NCI-H226 (cell line): Measurements from ENCODE around the gene CNOT11.
"Not testable (repeated sequence)": the region's sequence is repeated elsewhere in the genome, so short reads cannot be mapped to it uniquely, and the experiment has no call there.

ENCODE experiments used
- DNase-seq: peaks from one replicate; pipeline ENCODE4 v3.0.0-alpha.2; 2015

The CNOT11 gene

DNA sequence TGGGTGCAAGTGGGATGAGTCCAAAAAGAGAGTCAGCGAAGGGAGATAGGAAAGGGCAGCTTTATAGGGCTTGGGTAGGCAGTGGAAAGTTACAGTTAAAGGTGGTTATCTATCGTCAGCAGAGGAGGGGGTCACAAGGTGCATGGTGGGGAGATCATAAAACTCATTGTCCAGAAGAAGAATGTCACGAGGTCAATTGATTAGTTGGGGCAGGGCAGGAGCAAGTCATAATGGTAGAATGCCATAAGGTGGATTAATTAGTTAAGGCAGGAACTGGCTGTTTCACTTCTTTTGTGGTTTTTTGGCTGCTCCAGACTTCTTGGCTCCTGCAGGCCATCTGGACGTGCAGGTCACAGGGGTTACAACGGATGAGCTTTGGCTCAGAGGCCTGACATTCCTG is 3.9 kb upstream of the CNOT11 start:
- DNase-seq, result not testable (repeated sequence)

DNA sequence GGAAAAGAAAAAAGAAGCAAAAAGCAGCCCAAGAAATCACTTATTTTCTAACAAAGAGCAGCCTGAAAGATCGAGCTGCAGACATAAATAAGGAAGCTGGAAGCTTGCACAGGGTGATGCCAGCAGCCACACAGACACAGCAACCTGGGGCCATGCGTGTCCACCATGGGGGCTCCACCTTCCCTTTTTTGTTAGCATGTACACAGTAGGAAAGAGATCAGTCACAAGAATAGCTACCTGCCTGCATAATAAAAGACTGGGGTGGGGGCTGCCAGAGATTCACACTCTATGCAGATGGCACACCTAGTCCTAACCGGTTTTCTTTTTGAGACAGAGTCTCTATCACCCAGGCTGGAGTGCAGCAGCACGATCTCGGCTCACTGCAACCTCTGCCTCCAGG is 2.9 kb upstream of the CNOT11 start:
- DNase-seq, result no peak

GRCh38 chr2:101251246-101251781 is 1.4 kb upstream of the CNOT11 start:
- not testable (repeated sequence) for DNase-seq

GRCh38 chr2:101251844-101252407 is 760 bp upstream of the CNOT11 start:
- no peak for DNase-seq

- DNase-seq, result peak; percentile 31
Measured at GRCh38 chr2:101253013-101253702, 472 bp downstream of the CNOT11 start.

GRCh38 chr2:101253703-101254450 is 1.2 kb downstream of the CNOT11 start:
- no peak for DNase-seq

- peak; percentile 33 for DNase-seq
Measured at GRCh38 chr2:101255501-101255900, 2.8 kb downstream of the CNOT11 start.

DNA sequence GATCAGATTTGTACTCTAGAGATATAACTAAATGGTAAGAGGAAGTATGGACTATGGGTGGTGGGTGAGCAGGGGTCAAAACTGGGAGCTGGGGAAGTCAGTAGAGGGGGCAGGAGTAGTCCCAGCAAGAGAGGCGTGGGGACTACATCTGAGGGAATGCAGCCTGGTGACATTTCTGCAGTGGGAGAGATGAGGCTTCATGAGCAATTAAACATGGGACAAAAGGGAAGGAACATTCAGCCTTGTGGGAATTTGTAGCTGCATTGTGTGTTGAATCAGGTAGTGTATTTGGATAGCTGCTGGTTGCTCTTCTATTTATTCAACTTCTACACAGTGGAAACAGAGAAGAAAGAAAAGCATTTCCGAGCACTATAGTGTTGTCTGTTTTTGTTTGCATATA is 3.6 kb downstream of the CNOT11 start:
- DNase-seq, result no peak

GRCh38 chr2:101258804-101259203 is 6.1 kb downstream of the CNOT11 start:
- DNase-seq, result no peak

DNA sequence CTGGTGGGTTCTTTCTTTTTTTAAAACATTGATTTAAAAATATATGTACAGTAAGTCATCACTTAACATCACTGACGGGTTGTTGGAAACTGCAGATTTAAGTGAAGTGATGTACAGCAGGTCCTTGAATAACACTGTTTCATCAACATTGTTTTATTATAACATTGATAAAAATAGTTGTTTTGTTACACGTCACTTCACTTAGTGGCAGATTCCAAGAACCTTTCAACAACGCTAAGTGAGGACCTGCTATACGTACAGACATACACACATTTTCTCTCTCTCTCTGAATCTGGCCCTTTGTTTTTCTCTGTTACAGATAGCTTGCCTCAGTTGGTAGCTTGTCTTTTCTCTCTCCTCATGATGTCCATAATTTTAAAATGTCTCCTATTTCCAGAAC is 9.5 kb downstream of the CNOT11 start:
- DNase-seq, result no peak

GRCh38 chr2:101263377-101263800 is 10.7 kb downstream of the CNOT11 start:
- DNase-seq, result no peak

DNA sequence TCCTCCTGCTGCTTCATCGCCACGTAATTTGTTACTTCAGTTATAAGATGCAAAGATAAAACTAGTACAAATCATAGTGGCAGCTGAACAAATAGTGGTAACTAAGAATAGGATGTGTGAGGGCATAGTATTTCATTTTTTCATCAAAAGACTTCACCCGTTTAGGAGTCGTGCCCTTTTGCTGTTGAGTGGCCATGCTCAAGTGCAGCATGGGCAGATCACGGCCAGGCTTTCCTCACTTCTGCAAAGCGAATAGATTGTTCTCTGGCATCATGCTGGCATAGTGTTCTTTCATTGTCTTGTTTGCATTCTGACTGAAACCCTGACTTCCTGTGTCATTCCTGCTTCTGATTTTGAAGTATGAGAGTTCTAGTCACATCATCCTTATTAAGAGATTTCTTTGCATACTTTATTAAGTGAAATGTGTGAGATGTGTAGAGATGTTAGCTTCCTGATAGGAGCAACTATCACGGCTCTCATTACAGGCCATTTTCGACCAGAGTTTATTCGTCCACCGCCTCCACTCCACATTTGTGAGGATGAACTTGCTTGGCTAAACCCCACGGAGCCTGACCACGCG is 11.8 kb downstream of the CNOT11 start:
- DNase-seq, result no peak

GRCh38 chr2:101265893-101266499 is 13.3 kb downstream of the CNOT11 start:
- DNase-seq, result no peak

DNA sequence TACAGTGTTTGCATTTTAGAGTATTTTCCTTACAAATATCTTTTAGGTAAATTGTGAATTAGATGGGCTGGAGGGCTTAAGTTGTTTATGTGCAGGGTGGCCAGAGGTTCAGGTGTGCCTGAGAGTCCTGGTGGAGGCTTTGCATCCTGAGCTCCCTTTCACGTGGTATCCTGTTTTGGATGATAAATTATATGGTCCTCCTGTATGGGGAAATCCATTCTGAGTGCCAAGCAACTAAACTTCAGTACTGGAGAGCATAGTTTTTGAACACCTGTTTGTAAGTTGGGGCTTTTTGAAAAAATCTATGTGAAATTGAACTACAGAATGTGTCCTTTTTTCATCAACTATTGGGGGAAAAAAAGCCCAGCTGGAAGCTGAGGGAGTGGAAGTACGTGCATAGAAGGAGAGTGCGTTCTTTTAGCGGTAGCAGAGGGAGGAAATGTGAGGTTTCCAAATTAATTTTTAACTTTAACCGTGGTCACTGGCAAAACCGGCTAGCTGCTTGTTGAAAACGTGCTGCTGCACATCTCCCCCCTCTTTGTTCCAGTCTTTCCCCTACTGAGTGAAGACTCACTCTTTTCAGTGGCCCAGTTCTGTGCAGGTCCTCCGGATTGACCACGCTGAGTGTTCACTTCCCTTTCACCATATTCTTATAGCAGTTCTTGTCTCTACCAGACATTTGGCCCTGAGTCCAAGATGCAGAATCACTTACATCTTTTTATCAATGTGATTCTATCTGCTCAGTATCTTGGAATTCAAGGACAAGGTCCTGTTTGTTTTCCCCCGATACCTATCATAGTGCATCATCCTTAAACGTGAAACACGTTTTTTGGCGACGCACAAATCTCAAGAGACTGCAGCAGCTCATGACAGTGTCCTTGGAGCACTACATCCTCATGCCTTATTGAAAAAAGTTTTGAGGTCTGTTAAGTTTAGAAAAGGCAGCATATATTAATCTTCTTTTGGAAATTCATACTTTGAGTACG is 15.3 kb downstream of the CNOT11 start:
- no peak for DNase-seq

GRCh38 chr2:101270700-101271259 is 18.1 kb downstream of the CNOT11 start:
- DNase-seq, result no peak

- no peak for DNase-seq
Measured at GRCh38 chr2:101272045-101272784, 19.5 kb downstream of the CNOT11 start.

- no peak for DNase-seq
Measured at GRCh38 chr2:101273056-101273455, 20.4 kb downstream of the CNOT11 start.

- DNase-seq, result no peak
Measured at GRCh38 chr2:101274142-101274541, 21.5 kb downstream of the CNOT11 start.

GRCh38 chr2:101277111-101277510 is 24.4 kb downstream of the CNOT11 start:
- no peak for DNase-seq

DNA sequence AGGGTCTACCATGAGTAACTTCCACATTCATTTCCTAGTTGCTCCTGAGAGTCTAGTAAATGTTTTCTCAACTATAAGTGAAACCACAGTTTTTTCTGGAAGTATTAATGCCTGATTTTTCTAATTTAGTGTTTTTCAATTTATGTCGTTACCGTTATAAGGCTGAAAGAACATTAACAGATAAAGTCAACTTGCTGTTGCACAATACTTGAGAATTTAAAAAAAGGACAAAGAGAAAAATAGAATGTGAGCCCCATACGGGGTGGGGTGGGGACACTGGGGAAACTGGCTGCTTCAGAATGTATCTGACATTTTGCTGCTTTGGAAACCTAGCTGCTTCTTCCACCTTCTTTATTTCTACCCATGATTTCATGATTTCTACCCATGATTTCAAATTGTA is 26.2 kb downstream of the CNOT11 start:
- no peak for DNase-seq

DNA sequence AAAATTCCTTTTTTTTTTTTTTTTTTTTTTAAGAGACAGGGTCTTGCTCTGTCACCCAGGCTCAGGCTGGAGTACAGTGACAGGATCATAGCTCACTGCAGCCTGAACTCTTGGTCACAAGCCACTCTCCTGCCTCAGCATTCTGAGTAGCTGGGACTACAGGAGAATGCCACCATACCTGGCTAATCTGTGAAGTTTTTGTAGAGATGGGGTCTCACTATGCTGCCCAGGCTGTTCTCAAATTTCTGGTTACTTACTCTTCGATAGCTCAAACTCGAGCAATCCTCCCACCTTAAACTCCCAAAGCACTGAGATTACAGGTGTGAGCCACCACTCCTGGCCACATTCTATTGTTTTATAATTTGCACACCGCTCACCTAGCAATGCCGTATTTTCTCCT is 28.8 kb downstream of the CNOT11 start:
- no peak for DNase-seq
